K562 (cell line): ENCODE results near the gene COL4A4. TPM values are rescaled to one million over a fixed set of nuclear protein-coding genes. Genes with fewer than 3 reads are reported as not detected.

Source experiments
- ATAC-seq: fragments of 200-7000 bp; cut with Tn5 transposase; 3 replicates; pipeline ENCODE4 v1.9.1; 2020; ENCODE audit warnings: moderate library complexity
- BruUV-seq: library from RNA; stranded (reverse); fragments of 400-500 nt; replicated peaks from 2 replicates; lab custom pipeline; 2021; lab: Mats Ljungman, UMichigan
- CTCF ChIA-PET: fragments of 300-600 bp; formaldehyde crosslinking; extraction: SDS; loops from one replicate; lab custom pipeline; 2021; ENCODE audit warnings: low intra/inter-chr PET ratio; lab: Yijun Ruan, JAX
- POLR2A ChIA-PET: fragments of 300-600, 350-650 bp; sonication (Branson Sonifier 250); formaldehyde crosslinking; extraction: SDS; loops from one replicate; lab custom pipeline; 2021; ENCODE audit warnings: antibody characterized with exemption, inconsistent platforms; lab: Yijun Ruan, JAX
- DNase-seq, 4 experiments: peaks; one replicate each; pipeline versions ENCODE4 v3.0.0 to v3.0.0-alpha.2; 2011 to 2018; ENCODE audit warnings: low spot score in 3 of 4, mixed read lengths in 3 of 4; ENCODE audit errors: extremely low read depth in 1 of 4
- FAIRE-seq: peaks from 2 replicates; lab custom pipeline; 2011; peaks lifted over from hg19 to GRCh38; lab: Jason Lieb, UNC
- H2AFZ ChIP-seq: 2 replicates; pipeline ENCODE4 v1.6.0; 2011; ENCODE audit warnings: low read depth, low read length, control low read depth, inconsistent platforms
- H3K27ac ChIP-seq: fragments of 200-600 bp; 3 replicates; pipeline ENCODE4 v1.8.0; 2011; ENCODE audit warnings: low read depth, mild to moderate bottlenecking, control low read depth, inconsistent platforms, low read length, moderate library complexity, mixed read lengths; ENCODE audit errors: extremely low read depth
- H3K27me3 ChIP-seq, 2 experiments: fragments of 300-600 bp in 1 of 2; 2 replicates in 1 of 2; 3 replicates in 1 of 2; pipeline versions ENCODE4 v1.6.0 to v1.8.0; 2011; ENCODE audit warnings: inconsistent platforms in 2 of 2, low read length in 2 of 2, mild to moderate bottlenecking in 1 of 2, mixed read lengths in 1 of 2, moderate library complexity in 1 of 2; ENCODE audit not compliant: control insufficient read depth in 2 of 2, insufficient read depth in 2 of 2
- H3K36me3 ChIP-seq: fragments of 300-600 bp; 3 replicates; pipeline ENCODE4 v1.8.0; 2011; ENCODE audit warnings: mild to moderate bottlenecking, low read length, inconsistent platforms; ENCODE audit not compliant: control insufficient read depth, insufficient read depth
- H3K4me1 ChIP-seq, 2 experiments: fragments of 200-600 bp in 1 of 2; replicated peaks in 1 of 2; 2 replicates in 1 of 2; 3 replicates in 1 of 2; pipeline versions ENCODE4 v1.5.1 to v1.8.0; 2011; ENCODE audit warnings: inconsistent platforms in 2 of 2, low read length in 2 of 2, mild to moderate bottlenecking in 1 of 2, mixed read lengths in 1 of 2, moderate library complexity in 1 of 2; ENCODE audit not compliant: control insufficient read depth in 2 of 2, insufficient read depth in 2 of 2
- H3K4me2 ChIP-seq: 2 replicates; pipeline ENCODE4 v1.6.1; 2011; ENCODE audit warnings: low read length, control low read depth, inconsistent platforms, mixed read lengths; ENCODE audit not compliant: insufficient read depth
- H3K4me3 ChIP-seq: fragments of 200-600 bp; sonication (generic), shearing (Covaris generic); 2 replicates; pipeline ENCODE4 v1.5.1; 2016; ENCODE audit warnings: control low read depth, inconsistent platforms
- H3K79me2 ChIP-seq: fragments of 200-600 bp; 3 replicates; pipeline ENCODE4 v1.8.0; 2011; ENCODE audit warnings: low read length, inconsistent platforms; ENCODE audit not compliant: control insufficient read depth, insufficient read depth
- H3K9ac ChIP-seq, 2 experiments: 2 replicates each; pipeline versions ENCODE4 v1.6.0 to v1.6.1; 2011; ENCODE audit warnings: low read depth in 2 of 2, low read length in 2 of 2, control low read depth in 1 of 2, inconsistent platforms in 1 of 2, mild to moderate bottlenecking in 1 of 2, mixed read lengths in 1 of 2; ENCODE audit not compliant: insufficient read depth in 1 of 2
- H3K9me1 ChIP-seq: one replicate; pipeline ENCODE4 v1.6.0; 2011; ENCODE audit warnings: inconsistent platforms, mild to moderate bottlenecking, low read length, moderate library complexity; ENCODE audit not compliant: control insufficient read depth, insufficient read depth
- H3K9me3 ChIP-seq: replicated peaks from 2 replicates; pipeline ENCODE4 v1.5.1; 2011; ENCODE audit warnings: low read depth, low read length, inconsistent platforms; ENCODE audit not compliant: control insufficient read depth, insufficient read depth
- H4K20me1 ChIP-seq: replicated peaks from 2 replicates; pipeline ENCODE4 v1.6.1; 2011; ENCODE audit warnings: low read length, inconsistent platforms, mixed read lengths; ENCODE audit not compliant: control insufficient read depth, insufficient read depth
- ASH1L ChIP-seq: fragments of 450-650 bp; IDR thresholded peaks from 2 replicates; pipeline ENCODE4 v1.6.1; 2018; ENCODE audit warnings: borderline replicate concordance, mild to moderate bottlenecking, low read depth; ENCODE audit not compliant: partially characterized antibody
- FOXA3 ChIP-seq, 2 experiments: fragments of 450-650 bp in 1 of 2; sonication (generic) in 1 of 2; formaldehyde crosslinking; IDR thresholded peaks in 1 of 2; conservative IDR thresholded peaks in 1 of 2; 2 replicates each; pipeline versions ENCODE4 v1.4.0 to v1.8.0; 2020 to 2022; ENCODE audit warnings: mild to moderate bottlenecking in 2 of 2, missing genetic modification reagents in 1 of 2
- FOXJ2 ChIP-seq: fragments of 200-800 bp; sonication (Bioruptor generic); IDR thresholded peaks from 2 replicates; pipeline ENCODE4 v1.6.1; 2016; ENCODE audit warnings: missing genetic modification characterization, missing compliant biosample characterization
- GABPB2 ChIP-seq: fragments of 250-450 bp; sonication (Bioruptor Pico); conservative IDR thresholded peaks from 2 replicates; pipeline ENCODE4 v1.5.1; 2021; ENCODE audit warnings: mild to moderate bottlenecking
- HDAC8 ChIP-seq: fragments of 450-650 bp; IDR thresholded peaks from 2 replicates; pipeline ENCODE4 v1.6.1; 2016; ENCODE audit warnings: mild to moderate bottlenecking, missing genetic modification characterization, moderate library complexity, missing compliant biosample characterization
- MAFF ChIP-seq: IDR thresholded peaks from 2 replicates; pipeline ENCODE4 v1.6.1; 2012; ENCODE audit warnings: low read length, improper control_type of control experiment
- MTF1 ChIP-seq: fragments of 250-450 bp; sonication (Bioruptor Pico); IDR thresholded peaks from 2 replicates; pipeline ENCODE4 v1.9.0; 2021; ENCODE audit warnings: moderate library complexity, mild to moderate bottlenecking, inconsistent platforms, borderline replicate concordance
- NCOA4 ChIP-seq: fragments of 450-650 bp; IDR thresholded peaks from 2 replicates; pipeline ENCODE4 v1.6.1; 2018; ENCODE audit warnings: mild to moderate bottlenecking; ENCODE audit not compliant: partially characterized antibody
- NFRKB ChIP-seq: fragments of 450-650 bp; IDR thresholded peaks from 2 replicates; pipeline ENCODE4 v1.6.1; 2016; ENCODE audit warnings: low read depth
- SIRT6 ChIP-seq: IDR thresholded peaks from one replicate; pipeline ENCODE4 v1.6.1; 2012; ENCODE audit warnings: low read depth, mild to moderate bottlenecking, control low read depth, inconsistent platforms, low read length, moderate library complexity
- SRSF1 ChIP-seq: fragments of 200-400 bp; formaldehyde crosslinking; IDR thresholded peaks from 2 replicates; pipeline ENCODE4 v1.6.1; 2017; ENCODE audit warnings: mild to moderate bottlenecking, low read depth, low read length, moderate library complexity
- ZBED1 ChIP-seq: IDR thresholded peaks from 2 replicates; pipeline ENCODE4 v1.6.1; 2014
- ZBTB1 ChIP-seq: sonication (generic); formaldehyde crosslinking; IDR thresholded peaks from 2 replicates; pipeline ENCODE4 v1.8.1; 2023; ENCODE audit warnings: missing genetic modification reagents, low read depth, mild to moderate bottlenecking, borderline replicate concordance
- ZC3H8 ChIP-seq: fragments of 450-650 bp; IDR thresholded peaks from 2 replicates; pipeline ENCODE4 v1.6.1; 2017
- ZNF253 ChIP-seq: fragments of 250-450 bp; sonication (Bioruptor Pico); conservative IDR thresholded peaks from 2 replicates; pipeline ENCODE4 v1.6.1; 2021; ENCODE audit warnings: mild to moderate bottlenecking
- ZNF561 ChIP-seq: fragments of 450-650 bp; formaldehyde crosslinking; conservative IDR thresholded peaks from 2 replicates; pipeline ENCODE4 v1.4.0; 2020; ENCODE audit warnings: mild to moderate bottlenecking, moderate library complexity
- WGBS: fragments of 100-300 bp; shearing (Covaris generic); methylation state at CpG from one replicate; pipeline ENCODE4 v1.1.6; 2016; ENCODE audit warnings: low coverage, mixed read lengths; ENCODE audit not compliant: insufficient coverage; ENCODE audit errors: missing lambda C conversion rate; 5-methylcytosine and 5-hydroxymethylcytosine counted together
- in situ Hi-C: fragments of 300-500 bp; cut with MboI; formaldehyde crosslinking; loops from 4 replicates; pipeline ENCODE4 v1.15.0; 2018; ENCODE audit warnings: inconsistent platforms, mixed read lengths
- intact Hi-C: fragments of 100-400 bp; cut with micrococcal nuclease; formaldehyde crosslinking; loops from 2 replicates; pipeline ENCODE4 v1.14.2; 2022
- polyA plus RNA-seq, 8 experiments: library from polyadenylated mRNA; depleted of rRNA in 4 of 8; stranded (reverse) in 5 of 8; unstranded in 3 of 8; fragments of >200 nt; fragmentation: Nextera tagmentation in 2 of 8; fragmentation: Illumina TruSeq in 1 of 8; extraction: Ambion mirVana in 2 of 8; extraction: Trizol in 1 of 8; gene quantifications; 2 replicates each; pipeline versions ENCODE4 v1.2.1 to v1.2.3, GENCODE V29; 2011 to 2014; ENCODE audit warnings: inconsistent platforms in 1 of 8, missing spikeins in 1 of 8
- total RNA-seq, 7 experiments: library from RNA; depleted of rRNA in 6 of 7; stranded (reverse); fragments of >200 nt in 6 of 7; fragmentation: Illumina TruSeq in 2 of 7; extraction: Trizol in 2 of 7; gene quantifications; 2 replicates each; pipeline versions ENCODE4 v1.2.1 to v1.2.3, GENCODE V29; 2011 to 2021; ENCODE audit warnings: low replicate concordance in 1 of 7
- TF ChIP-seq, protein P1 (sequence below): fragments of 450-650 bp; formaldehyde crosslinking; IDR thresholded peaks from 2 replicates; pipeline ENCODE4 v1.4.0; 2022; ENCODE audit warnings: missing genetic modification characterization
- TF ChIP-seq, protein P2 (sequence below), 2 experiments: fragments of 450-650 bp; IDR thresholded peaks; 2 replicates each; pipeline ENCODE4 v1.6.1; 2016

Gene COL4A4
- total and polyA plus RNA-seq, 9 of the 15 experiments (the other 6 are each of a cell fraction or from before 2014, with no cell fraction given) = under 0.01 to 0.01 TPM; not detected in 7

DNA sequence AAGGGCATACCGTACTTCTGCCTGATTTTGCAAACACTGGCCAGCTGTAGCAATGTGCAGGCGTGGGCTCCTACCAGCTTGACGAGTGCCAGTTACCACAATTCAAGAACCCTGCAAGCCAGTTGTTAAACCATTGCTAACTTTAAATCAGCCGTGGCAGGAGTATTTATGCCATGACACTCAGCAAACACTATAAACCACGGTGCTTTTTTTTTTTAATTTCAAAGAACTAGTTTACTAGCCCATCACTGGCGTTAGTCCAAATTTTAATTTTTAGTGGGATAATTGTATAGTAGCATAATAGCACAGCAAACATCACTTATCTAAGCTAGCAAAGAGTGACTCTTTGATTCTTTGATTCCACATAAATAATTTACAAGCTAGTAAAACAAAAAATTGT, 111.1 kb downstream of the COL4A4 start:
- no peak for TF ChIP-seq SRSF1
- no peak for TF ChIP-seq ZBED1
- no peak for TF ChIP-seq ZNF561 (CRISPR knock-in tag)
- TF ChIP-seq GABPB2 = no peak
- TF ChIP-seq MAFF = no peak
- TF ChIP-seq FOXJ2 (tag) = no peak
- no peak for TF ChIP-seq MTF1
- TF ChIP-seq ASH1L = no peak
- TF ChIP-seq ZC3H8 = no peak
- no peak for TF ChIP-seq HDAC8 (tag)
- TF ChIP-seq, protein P1, sequence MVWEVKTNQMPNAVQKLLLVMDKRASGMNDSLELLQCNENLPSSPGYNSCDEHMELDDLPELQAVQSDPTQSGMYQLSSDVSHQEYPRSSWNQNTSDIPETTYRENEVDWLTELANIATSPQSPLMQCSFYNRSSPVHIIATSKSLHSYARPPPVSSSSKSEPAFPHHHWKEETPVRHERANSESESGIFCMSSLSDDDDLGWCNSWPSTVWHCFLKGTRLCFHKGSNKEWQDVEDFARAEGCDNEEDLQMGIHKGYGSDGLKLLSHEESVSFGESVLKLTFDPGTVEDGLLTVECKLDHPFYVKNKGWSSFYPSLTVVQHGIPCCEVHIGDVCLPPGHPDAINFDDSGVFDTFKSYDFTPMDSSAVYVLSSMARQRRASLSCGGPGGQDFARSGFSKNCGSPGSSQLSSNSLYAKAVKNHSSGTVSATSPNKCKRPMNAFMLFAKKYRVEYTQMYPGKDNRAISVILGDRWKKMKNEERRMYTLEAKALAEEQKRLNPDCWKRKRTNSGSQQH (CRISPR knock-in tag) = no peak
- no peak for TF ChIP-seq FOXA3 (CRISPR knock-in tag; conservative IDR thresholded peaks at IDR 0.05 in 1 of 2, IDR thresholded peaks at IDR 0.05 in 1 of 2)
- TF ChIP-seq NCOA4 = no peak
- TF ChIP-seq ZNF253 (CRISPR knock-in tag) = no peak
- no peak for TF ChIP-seq NFRKB
- no peak for TF ChIP-seq ZBTB1
- TF ChIP-seq, protein P2, sequence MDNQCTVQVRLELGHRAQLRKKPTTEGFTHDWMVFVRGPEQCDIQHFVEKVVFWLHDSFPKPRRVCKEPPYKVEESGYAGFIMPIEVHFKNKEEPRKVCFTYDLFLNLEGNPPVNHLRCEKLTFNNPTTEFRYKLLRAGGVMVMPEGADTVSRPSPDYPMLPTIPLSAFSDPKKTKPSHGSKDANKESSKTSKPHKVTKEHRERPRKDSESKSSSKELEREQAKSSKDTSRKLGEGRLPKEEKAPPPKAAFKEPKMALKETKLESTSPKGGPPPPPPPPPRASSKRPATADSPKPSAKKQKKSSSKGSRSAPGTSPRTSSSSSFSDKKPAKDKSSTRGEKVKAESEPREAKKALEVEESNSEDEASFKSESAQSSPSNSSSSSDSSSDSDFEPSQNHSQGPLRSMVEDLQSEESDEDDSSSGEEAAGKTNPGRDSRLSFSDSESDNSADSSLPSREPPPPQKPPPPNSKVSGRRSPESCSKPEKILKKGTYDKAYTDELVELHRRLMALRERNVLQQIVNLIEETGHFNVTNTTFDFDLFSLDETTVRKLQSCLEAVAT (IDR thresholded peaks at IDR 0.05) = no peak
- TF ChIP-seq SIRT6 = no peak
- no peaks in the 10 kb centered on the region for H3K9me1 ChIP-seq
- H3K9ac ChIP-seq = no peak overlapping the region
- no peak for FAIRE-seq
- ATAC-seq = no peak
- H3K27me3 ChIP-seq = peaks cover 0 to 3% of the 10 kb centered on the region in 2 experiments; a peak in 1 of 5 replicates
- H3K4me2 ChIP-seq = no peak overlapping the region
- H3K4me1 ChIP-seq = no peaks in the 10 kb centered on the region
- H3K27ac ChIP-seq = no peak overlapping the region
- ChIA-PET POLR2A (interaction anchor here (0.6 kb wide), 1 partner anchor 55 kb away, joined by 3 read pairs; no protein-coding TSS in a partner anchor), CTCF (no interaction called here)
- BruUV-seq = no TSS peak
- H2AFZ ChIP-seq = no peak overlapping the region
- no peaks in the 10 kb centered on the region for H3K36me3 ChIP-seq
- H3K4me3 ChIP-seq = no peak overlapping the region
- H3K9me3 ChIP-seq = no peaks in the 10 kb centered on the region
- 1% methylated on average over 6 of the region's 6 CpGs for WGBS
- H4K20me1 ChIP-seq = no peaks in the 10 kb centered on the region; the same call in 1 of the 2 replicates
- in situ Hi-C loops (no loop called here), intact Hi-C loops (no loop called here)
- no peaks in the 10 kb centered on the region for H3K79me2 ChIP-seq
- no peak for DNase-seq
